Esophagus mucosa (tissue), 1 donor: ENCODE results near the gene PTPA. TPM values are rescaled to one million over a fixed set of nuclear protein-coding genes. Genes with fewer than 3 reads are reported as not detected.
A peak's percentile ranks its signal among the peaks of the same experiment; 100 is the strongest.

Experiments used
- ATAC-seq: fragments of 200-7000 bp; cut with Tn5 transposase; one replicate; pipeline ENCODE4 v1.9.1; 2020
- total RNA-seq: library from RNA; stranded (reverse); gene quantifications from one replicate; pipeline ENCODE4 v1.2.4, GENCODE V29; 2023
- donor health status: DM: yes; HTN: yes; CAD: no.

The PTPA gene
- total RNA-seq, 1 donor from 2014 or later = 121 TPM

DNA sequence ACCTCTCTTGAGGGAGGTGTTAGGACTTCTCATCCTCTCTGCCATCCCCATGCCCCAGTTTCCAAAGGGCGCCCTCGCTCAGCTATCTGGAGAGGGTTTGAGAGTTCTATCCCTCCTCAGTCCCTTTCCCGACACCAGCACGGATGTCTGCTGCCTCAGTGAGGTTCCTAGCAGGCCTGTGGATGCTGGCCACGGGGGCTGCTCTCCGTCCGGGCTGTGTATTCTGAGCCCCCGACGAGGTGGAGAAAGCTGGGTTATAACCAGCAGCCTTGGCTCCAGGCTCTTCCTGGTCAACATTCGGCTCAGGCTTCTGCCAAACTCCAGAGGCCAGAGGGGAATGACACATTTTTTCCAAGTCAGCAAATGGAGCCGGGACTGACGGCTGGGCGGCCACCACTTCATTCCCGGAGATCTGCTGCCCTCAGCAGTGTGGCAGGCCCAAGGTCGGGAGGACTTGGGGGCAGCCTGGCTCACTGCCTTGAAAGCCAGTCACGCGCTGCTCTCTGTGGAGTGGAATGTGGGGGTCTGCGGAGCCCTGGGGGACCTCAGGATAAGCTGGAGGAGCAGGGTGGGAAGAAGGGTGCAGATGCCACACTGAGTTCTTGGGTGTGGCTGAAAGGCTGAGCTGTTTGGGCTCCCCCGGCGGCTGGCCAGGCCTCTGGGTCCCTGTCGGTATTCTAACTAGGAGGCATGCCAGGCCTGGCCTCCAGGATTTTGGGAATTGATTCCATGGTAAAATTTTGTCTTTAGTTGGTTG lies 27.4 kb downstream of the PTPA start:
- ATAC-seq = peak; percentile 3

DNA sequence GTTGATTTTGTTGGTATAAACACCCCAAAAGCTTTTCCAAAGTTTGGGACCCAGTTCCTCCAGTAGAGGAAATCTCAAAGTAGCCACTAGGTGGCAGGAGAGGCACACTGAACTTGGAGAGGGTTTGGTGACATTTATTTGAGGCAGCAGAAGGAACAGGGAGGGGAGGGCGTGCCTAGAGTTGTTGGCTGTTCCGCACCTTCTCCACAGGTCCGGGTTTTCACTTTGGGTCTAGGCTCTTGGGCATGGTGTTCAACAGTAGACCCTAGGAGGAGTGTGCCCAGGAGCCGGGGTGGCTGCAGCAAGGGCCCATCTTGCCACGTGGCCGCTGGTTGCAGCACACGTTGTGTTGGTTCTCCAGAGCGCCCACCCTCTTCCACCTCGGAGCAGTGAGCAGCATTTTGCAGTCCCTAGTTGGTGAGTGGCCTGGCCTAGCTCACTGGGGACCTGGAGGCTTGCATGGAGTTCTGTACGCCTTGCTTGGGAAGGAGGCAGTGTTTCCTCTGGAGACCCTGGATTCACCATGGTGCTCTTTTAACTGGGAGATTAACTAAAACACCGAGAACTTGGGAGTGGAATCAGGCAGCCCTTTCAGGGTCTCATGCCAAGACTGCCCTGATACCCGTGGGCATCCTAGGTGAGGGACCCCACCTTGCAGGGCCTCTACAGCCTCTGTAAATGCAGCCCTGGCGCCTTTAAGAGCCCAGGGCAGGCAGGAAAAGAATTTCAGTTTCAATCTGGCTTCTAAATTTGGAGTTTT lies 28.2 kb downstream of the PTPA start:
- ATAC-seq = peak; percentile 58

DNA sequence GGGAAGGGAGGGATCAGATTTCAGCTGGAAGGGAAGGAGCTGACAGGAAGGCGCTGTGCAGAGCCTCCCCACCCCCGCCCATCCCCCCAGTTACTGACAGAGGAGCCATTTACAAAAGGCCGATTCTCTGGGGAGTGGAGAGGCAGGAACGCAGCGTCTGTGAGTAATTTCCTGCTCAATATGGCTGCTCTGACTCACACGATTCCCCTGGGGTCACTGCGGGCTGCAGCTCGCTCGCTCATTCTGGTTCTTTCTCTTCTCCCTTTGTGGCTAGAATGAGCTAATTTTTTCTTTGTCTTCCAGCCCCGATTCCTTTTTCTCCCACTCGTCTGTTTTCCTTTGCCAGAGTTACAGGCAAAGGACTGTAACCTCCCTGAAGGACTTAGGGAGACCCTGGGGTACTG lies 28.8 kb downstream of the PTPA start:
- ATAC-seq = peak; percentile 86

DNA sequence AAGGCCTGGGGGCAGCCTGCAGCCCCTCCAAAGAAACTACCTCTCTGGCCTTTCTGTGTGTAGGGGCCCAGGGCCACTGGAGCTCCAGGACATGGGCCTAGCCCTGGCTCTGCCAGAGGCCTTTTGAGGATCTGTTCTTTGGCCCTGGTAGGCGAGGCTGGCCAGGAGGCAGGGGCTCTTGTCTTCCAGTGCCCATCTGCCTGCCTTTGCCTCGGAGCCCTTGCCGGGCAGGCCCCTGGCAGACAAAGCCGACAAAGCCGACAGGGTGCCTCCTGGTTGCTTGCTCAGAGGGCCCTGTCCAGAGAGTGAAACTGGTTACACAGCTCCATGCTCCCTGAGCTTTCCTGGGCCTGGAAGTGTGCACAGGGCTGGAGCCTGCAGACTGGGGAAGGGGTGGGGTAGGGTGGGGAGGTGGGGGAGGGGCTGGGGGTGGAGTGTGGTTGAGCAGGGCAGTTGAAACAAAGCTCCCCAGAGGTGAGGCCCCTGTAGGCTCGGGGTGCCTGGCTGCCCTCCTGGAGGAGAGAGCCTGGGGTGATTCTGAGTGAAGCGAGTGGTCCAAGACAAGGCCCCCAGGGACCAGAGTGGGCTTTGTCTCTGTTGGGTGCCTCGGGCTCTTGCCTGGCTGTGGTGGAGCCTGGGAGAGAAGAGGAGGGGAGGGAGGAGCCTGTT lies 29.3 kb downstream of the PTPA start:
- ATAC-seq = peak; percentile 70

DNA sequence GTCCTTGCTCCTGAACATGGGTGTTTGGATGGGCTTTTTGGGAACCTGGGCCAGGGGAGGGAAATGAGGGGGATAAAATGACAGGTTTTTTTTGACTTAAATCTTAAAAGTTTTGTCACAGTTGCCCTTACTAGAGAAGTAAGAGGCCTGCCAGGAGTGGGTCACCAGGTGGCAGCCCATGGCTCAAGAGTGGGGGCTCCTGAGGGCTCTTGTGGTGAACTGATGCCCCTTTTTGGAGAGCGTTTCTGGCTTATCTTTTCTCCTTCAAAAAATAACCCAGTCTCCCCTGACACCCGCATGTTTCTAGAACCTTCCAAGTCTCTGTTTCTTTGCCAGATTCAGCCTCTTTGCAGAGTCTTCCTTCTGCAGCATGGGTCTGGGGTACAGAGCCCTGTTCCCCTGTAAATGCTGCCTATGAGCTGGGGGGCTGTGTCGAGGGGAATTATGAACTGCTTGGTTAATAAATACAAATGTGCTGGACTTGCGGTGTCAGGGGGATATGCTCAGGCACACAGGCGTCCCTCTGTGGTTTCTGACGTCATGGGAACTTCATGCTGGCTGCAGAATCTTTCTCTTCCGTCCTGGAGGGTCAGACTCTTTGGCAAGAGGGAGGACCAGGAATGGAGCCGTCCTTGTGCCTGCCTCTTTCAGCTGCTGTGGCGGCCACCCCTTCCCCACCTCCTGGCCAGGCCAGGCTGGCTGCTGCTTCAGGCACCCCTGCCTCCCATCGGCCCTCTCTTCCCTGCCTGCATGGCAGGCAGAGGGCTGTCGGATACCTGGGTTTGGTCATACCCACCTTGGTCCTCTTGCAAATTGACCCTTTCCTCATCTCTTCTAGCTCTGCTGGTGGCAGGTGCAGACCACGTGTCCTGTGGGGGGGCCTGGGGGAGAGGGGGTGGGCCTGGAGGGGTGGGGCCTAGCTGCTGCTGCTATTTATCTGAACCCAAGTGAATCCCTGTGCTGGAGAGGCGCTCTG lies 30.1 kb downstream of the PTPA start:
- ATAC-seq = no peak

DNA sequence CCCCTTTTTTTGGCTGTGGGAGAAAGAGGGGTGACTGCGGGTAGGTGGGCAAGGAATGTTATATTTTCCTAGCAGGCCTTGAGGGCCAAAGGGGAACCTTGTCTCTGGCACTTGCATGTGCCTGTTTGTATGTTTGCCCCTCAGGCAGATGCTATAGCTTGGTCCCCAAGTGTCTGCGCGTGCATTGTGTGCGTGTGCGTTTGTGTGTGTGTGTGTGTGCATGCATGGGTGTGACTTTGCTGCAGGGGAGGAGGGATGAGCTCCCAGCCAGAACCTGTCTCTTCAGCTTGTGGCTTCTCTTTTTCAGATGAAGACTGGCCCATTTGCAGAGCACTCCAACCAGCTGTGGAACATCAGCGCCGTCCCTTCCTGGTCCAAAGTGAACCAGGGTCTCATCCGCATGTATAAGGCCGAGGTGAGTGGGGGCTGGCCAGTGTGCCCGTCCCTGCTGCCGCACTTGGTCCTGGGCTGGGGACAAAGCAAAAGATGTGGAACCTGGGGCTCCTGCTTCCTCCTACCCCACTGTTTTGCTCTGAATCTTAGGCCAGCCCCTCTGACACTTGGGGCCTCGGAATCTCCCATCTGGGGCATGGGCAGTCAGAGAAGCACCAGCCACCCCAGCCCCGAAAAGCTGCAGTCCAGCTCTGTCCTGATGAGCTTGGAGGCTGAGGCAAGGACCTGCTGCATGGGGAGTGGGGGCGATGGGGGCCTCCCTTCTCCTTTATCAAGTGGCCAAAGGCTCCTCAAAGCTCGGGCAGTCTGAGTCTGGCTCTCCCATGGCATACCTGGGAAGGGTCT lies 31.1 kb downstream of the PTPA start:
- ATAC-seq = no peak

DNA sequence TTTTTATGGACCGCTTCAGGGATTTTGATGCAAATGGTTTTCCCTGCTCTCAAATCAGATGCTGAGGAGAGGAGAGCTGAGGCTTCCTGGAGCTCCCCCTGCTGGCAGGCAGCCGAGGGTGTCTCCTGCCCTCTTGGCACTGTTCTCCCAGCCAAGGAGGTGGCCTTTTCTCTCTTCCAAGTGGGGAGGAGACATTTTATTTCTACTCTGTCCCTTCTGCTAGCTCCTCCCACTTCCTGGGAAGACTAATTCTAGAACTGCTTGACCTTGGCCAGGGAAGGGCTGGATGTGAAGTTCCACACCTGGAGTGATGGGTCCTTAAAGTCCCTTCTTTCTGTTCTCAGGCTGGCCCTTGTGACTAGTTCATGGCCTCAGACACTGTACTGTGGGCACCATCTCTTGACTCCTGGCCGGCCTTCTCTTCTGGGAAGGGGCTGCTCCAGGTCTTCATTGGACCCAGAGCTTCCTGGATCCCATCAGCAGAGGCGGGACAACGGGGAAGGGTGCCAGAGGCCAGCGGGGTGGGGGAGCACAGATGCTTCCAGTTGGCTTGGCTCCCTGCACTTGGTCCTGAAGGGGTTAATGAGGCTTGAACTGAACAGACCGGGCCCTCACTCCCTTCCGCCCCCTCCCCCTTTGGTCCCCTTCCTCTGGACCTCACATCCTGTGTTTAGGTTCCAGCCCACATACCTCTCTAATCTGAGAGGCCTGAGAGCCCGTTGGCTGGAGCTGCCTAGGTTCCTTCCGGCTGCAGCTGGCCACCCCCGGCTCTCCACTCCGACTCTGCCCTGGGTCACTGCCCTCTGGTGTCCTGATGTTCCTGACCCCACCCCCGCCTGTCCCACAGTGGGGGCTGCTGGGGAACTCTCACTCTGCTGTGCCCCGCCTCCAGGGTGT lies 32.1 kb downstream of the PTPA start:
- peak; percentile 31 for ATAC-seq

DNA sequence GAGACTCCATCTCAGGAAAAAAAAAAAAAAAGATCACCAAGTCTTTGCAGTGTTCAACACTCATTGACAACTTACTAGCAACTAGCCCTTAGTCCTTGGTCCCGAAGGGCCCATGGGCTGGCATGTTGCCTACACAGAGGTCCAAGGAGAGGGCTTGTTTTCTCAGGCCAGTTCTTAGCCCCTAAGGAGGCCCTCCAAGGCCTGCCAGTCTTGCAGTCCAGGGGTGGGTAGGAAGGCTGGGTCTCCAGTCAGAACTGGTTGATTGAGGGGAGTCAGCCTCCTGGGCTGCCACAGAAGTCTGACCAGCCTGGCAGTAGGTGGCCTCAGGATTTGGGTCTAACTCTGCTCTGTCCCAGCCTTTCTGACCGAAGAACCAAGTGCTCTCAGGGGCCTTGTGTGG lies 34.1 kb downstream of the PTPA start:
- ATAC-seq = no peak

DNA sequence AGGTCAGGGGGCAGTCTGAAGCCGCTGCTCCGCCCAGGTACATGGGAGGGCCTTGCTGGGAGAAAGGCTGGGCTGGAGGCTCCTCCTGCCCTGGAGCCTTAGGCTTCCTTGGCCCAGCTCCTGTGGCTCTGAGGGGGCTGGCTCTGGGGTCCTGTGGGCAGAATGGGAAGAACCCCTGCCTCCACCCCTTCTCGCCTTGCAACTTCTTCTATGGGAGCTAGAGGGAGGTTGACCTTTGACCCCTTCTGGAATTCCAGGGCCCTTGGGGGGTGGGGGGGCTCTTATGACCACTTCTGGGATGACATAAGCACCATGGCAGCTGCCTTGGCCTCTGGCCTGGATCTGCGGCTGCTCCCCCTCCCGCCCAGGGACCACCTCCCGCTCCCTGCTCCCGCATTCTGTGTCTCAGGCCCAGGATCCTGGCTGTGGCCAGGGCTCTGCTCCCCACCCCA lies 34.7 kb downstream of the PTPA start:
- no peak for ATAC-seq

DNA sequence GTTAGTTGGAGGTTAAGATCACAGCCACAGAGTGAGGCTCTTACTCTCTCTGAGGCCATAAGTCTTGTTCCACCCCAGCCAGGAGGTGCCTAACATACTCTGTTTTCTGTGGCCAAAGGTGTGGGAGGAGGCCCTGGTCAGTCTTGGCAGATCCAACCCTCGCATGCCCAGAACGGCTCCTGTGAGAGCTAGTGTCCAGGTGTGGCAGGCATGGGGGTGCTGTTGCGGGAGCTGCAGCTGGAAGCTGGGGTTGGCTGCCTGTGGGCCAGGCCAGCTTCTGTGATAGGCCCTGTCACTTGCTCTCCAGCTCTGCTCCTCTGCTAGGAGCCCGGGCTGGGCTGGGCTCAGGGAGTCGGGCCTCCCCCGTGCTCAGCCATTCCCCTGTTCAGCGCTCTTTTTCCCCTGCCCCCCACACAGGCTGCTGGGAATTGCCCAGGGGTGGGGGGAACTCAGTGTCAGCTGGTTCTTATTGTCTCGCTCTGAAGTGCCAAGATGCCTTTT lies 35.3 kb downstream of the PTPA start:
- ATAC-seq = no peak

DNA sequence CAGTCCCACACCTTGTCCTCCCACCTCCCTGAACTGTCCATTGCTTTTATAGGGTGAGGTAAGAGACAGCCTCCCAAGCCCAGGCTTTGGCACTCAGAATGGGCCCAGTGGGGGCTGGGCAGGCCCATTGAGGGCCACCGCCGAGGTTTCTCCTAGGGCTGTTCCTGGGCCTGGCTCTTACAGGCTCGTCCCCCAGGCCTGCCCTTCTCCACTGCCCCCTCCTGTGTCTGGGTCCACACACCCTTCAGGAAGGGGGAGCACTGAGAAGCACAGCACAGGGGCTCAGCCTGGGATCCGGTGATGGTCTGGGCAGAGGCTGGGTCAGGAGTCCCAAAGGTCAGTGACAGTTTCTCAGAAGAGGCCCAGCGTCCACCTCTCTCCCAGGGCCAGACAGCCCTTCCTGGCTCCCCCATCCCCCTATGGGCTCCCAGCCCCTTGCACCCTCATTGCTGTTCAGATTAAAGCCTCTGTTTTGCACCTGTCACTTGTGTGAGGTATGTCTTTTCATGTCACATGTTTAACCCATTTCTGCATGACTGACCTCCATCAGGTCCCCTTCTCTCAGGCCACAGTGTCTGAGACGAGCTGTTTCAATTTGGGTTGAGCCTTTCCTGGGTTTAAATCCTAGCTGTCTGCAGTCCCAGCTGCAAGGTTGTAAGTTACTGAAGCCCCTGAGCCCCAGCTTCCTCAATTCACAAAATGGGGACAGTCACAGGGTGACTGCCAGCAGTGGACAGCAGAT lies 37.4 kb downstream of the PTPA start:
- no peak for ATAC-seq

DNA sequence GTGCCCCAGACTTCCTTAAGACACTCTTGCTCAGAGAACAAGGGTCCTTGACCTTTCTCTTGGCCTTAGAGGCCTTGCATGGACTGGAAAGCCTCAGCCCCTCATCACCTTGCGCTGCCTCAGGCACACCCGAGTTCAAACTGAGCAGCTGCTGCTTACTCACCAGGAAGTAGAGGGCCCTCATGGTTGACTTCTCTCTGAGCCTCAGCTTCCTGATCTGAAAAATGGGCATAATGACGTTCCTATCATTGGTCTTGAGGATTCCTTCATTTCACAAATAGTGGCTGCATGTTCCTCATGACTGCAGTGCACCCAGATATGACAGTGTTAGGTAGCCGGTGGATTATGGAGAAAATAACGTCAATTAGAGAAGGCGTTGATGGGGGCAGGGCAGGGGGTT lies 38.2 kb downstream of the PTPA start:
- peak; percentile 22 for ATAC-seq

DNA sequence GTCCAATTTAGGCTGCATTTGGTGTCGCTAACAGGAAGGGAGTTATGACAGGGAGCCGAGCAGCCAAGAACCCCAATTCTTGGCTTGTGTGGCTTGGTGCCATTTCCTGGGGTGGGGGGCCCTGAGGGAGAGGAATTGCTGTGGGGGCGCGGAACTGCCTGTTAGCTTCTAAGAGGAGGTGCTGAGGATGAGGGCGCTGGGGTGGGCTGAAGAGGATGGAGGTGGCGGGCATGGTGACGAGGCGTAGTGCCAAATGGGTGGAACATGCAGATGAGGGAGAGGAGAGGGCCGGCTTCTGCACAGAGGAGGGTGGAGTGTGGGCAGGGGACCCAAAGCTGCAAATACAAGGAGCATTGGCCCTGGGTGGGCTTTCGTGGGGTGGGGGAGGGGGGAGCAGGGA lies 38.9 kb downstream of the PTPA start:
- no peak for ATAC-seq

DNA sequence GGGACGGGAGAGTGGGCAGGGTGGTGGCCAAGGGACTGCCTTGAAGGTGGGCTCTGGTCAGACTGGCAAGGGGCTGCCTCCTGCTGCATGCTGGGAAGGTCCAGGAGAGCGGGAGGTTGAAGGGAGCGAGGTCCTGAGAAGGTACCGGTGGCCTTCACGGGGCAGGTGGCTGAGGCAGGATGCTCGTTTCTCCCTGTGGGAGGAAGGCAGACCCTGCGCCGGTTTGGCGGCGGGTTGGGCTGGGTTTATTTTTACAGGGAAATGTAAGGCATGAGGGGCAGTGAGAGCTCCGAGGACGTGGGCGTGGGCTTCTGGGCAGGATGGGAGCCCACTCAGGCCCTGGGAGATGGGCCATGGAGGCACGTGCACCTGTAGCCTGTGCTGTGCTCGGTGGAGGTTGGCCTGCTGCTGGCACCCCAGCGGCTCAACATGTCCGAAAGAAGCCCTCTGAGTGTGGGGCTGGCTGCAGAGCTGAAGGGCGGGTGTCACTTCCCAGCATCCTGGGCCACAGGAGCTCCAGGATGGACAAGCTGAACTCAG lies 39.5 kb downstream of the PTPA start:
- ATAC-seq = no peak

DNA sequence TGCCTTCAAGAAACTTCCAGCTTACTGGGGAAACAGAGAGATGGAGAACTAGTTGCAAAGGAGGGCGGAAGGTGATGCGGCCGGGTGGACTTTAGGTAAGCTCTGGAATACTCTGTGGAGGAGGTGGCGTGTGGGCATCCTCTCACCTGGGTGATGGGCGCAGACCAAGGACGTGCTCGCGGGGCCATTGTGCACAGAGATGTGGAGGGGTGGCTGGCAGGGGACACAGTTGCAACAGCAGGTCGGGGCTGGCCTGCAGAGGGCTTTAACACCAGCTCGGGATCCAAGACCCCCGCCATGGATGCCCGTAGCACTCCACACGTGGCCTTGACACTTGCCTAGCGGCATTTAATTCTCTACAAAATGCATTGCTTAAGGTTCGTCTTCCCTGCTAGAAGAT lies 40.3 kb downstream of the PTPA start:
- ATAC-seq = no peak

DNA sequence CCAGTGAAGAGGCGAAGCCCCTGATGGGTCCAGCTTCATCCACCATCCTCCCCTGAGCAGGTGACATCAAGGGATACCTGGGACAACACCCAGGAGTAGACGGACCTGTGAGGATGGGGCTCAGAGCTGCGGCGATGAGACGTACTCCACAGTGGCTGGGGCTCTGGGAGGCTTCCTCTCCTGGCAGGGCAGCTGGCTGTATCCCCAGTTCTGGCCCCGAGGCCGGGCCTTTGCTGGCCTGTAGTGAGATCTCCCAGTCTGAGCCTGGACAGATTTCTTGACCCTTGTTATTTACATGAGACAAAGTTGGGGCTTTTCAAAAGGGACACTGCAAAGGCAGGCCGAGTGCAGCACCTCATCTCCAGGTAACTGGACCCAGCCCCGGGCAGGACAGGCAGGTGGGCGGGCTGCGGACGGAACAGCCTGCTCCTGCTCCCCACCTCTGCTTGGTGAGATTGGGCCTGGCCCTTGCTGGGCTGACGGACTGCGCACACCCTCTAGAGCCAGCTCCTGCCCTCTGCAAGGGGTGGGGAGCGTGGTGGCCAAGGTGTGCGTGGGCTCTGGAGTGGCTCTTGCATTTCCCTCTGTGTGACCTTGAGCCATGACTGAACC lies 43.8 kb downstream of the PTPA start:
- no peak for ATAC-seq

DNA sequence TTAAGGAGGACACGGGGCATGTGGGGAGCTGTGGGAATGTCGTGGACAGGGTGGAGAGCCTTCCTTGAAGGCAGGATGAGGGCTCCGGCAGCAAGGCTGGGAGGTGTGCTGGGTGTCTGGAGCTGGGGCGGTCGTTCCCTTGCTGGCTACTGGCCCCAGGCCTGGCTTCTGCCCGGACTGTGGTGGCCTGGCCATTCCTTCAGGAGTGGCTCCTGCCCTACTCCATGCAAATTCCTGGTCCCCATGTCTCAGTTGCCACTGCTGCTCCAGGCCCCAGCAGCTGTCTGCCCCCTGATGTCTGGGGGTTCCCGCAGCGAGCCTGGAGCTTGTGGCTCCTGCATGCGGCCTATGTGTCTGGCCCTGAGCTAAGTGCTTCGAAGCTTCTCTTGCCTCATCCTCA lies 44.9 kb downstream of the PTPA start:
- no peak for ATAC-seq

DNA sequence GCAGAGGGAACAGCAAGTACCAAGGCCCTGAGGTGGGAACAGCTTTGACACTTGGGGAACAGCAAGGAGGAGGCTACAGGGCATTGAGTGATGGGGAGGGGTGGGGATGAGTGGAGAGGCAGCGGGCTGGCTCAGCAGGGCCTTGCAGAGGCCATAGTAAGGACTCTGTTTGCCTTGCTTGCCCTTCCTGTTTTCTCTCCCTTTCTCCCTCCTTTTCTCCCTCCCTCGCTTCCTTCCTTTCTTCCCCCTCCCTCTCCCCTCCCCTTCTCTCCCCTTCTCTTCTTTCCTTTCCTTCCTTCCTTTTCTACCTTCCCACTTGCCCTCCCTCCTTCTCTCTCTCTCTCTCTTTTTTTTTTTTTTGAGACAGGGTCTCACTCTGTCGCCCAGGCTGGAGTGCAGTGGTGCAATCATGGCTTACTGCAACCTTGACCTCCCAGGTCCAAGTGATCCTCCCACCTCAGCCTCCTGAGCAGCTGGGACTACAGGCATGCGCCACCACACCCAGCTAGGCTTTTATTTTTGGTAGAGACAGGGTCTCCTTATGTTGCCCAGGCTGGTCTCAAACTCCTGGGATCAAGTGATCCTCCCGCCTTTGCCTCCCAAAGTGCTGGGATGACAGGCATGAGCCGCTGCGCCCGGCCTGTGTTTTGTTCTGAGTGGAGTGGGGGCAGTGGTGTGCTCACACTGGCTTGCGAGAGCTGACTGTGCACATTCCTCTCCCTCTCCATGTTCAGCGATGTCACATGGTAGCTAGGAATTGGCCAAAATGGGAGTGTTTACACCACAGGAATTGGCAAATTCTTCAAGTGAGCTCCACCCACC lies 49.7 kb downstream of the PTPA start:
- no peak for ATAC-seq
